ENCODE results near the gene SLC35B2.

The SLC35B2 gene

GRCh38 chr6:44251576-44252524, 5.5 kb downstream of the SLC35B2 start:
- DNase-seq = no peak

DNA sequence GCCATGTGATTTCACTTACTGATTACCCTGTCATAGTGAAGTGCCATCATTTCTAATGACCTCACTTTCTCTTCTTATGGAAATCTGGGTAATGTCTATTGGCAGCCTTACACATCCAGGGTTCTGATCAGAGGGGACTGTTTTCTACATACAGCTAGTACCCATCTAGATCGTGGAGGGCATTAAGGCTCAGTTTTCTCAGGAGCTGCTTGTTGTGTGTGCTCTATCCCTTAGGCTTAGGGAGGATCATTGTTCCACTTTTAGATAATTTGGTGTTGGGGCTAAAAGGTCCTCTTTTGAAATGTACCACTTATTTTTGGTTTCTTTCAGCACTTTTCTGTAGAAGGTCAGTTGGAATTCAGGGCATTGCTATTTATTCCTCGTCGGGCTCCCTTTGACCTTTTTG, 6.6 kb downstream of the SLC35B2 start:
- no peak for DNase-seq

- no peak for DNase-seq
Observed at GRCh38 chr6:44250067-44250717, 7.1 kb downstream of the SLC35B2 start.

DNA sequence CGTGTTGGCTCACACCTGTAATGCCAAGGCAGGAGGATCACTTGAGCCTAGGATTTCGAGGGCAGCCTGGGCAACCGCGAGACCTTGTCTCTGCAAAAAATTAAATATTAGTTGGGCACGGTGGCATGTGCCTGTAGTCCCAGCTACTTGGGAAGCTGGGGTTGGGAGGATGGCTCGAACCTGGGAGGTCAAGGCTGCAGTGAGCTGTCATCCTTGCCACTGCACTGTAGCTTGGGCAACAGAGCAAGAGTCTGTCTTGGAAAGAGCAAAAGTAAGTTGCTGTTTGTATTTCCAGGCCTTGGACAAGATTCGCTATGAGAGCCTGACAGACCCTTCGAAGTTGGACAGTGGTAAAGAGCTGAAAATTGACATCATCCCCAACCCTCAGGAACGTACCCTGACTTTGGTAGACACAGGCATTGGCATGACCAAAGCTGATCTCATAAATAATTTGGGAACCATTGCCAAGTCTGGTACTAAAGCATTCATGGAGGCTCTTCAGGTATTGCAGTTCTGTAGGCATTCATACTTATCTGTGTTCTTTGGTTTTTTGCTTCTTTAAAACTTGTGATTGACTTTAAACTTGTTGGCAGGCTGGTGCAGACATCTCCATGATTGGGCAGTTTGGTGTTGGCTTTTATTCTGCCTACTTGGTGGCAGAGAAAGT, 8.1 kb downstream of the SLC35B2 start:
- DNase-seq = no peak

GRCh38 chr6:44248579-44248978, 8.7 kb downstream of the SLC35B2 start:
- DNase-seq = no peak

- DNase-seq = peak; percentile 90
Observed at GRCh38 chr6:44247338-44248302, 9.7 kb downstream of the SLC35B2 start.

- peak; percentile 96 for DNase-seq
Observed at GRCh38 chr6:44246663-44247337, 10.5 kb downstream of the SLC35B2 start, which contains the start of gene HSP90AB1. Gene HSP90AB1, plus strand, starts transcription at chr6:44247101. Its CDS starts 1,529 bp downstream, at chr6:44248630.

GRCh38 chr6:44245912-44246662, 11.2 kb downstream of the SLC35B2 start:
- DNase-seq = peak; percentile 88

GRCh38 chr6:44245391-44245911, 11.9 kb downstream of the SLC35B2 start:
- no peak for DNase-seq

GRCh38 chr6:44243345-44243744, 14.0 kb downstream of the SLC35B2 start:
- DNase-seq = no peak

GRCh38 chr6:44238687-44239350, 18.5 kb downstream of the SLC35B2 start:
- no peak for DNase-seq

- peak; percentile 84 for DNase-seq
Observed at GRCh38 chr6:44237813-44238433, 19.4 kb downstream of the SLC35B2 start.

DNA sequence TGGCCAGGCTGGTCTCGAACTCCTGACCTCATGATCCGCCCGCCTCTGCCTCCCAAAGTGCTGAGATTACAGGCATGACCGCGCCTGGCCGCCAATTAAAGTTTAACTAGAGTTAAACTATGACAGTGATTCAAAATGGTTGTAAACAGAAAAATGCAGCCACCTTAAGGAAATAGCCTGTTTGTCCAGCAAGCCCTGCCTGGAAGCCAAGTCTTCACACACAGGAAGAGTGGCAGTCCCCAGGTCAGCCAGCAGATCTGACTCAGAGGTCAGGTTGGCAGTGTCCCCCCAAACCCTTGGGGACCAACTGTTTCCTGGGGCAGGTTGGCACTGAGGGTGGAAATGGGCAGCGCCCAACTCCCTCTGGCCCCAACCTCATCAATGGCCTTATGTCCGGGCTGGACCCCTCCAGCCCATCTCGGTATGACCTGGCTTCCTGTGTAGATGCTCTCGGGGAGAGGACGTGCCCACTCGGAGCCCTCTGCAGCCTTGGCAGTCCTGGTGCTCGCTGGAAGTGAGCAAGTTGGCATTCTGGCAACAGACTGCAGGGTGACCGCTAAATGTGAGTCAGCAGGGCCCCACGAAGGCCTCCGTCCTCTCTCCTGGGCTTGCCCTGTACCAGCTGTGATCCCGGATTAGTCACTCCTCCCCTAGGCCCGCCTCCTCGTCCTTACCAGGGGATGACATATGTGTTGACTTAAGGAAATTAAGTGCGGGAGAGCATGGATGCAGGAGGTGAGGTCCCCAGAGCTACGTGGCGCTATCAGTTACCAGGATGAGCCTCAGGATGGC, 20.1 kb downstream of the SLC35B2 start:
- DNase-seq = peak; percentile 86

GRCh38 chr6:44235891-44236516, 21.3 kb downstream of the SLC35B2 start:
- no peak for DNase-seq

- no peak for DNase-seq
Observed at GRCh38 chr6:44235269-44235668, 22.1 kb downstream of the SLC35B2 start.

GRCh38 chr6:44234101-44235025, 23.0 kb downstream of the SLC35B2 start:
- DNase-seq = no peak

DNA sequence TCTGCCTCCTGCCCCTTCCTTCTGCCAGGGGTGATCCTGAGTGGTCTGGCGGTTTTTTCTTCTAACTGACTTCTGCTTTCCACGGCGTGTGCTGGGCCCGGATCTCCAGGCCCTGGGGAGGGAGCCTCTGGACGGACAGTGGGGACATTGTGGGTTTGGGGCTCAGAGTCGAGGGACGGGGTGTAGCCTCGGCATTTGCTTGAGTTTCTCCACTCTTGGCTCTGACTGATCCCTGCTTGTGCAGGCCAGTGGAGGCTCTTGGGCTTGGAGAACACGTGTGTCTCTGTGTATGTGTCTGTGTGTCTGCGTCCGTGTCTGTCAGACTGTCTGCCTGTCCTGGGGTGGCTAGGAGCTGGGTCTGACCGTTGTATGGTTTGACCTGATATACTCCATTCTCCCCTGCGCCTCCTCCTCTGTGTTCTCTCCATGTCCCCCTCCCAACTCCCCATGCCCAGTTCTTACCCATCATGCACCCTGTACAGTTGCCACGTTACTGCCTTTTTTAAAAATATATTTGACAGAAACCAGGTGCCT, 23.7 kb downstream of the SLC35B2 start:
- DNase-seq = no peak

All from CD4-positive, alpha-beta T cell treated with Interleukin-6 for 4 hours (primary cell).